Upper lobe of left lung (tissue), 6 donors: ENCODE data around the gene MPRIP. TPM values are rescaled to one million over a fixed set of nuclear protein-coding genes. Genes with fewer than 3 reads are reported as not detected.
"Not testable (repeated sequence)": the region's sequence is repeated elsewhere in the genome, so short reads cannot be mapped to it uniquely, and the experiment has no call there.

Source experiments
- ATAC-seq, 2 donors: fragments of 200-7000 bp; cut with Tn5 transposase; one replicate each; pipeline ENCODE4 v1.9.1; 2022; ENCODE audit warnings: mild to moderate bottlenecking in 2 of 2, moderate library complexity in 2 of 2; ENCODE audit not compliant: low FRiP score in 2 of 2
- DNase-seq, 2 donors: peaks; one replicate each; pipeline ENCODE4 v3.0.0-alpha.2; 2019 to 2020
- H3K27ac ChIP-seq, 4 donors: fragments of 200-600 bp; sonication (generic); one replicate each; pipeline ENCODE4 v1.5.1; 2016 to 2019
- H3K27me3 ChIP-seq, 4 donors: fragments of 200-600 bp; sonication (generic); one replicate each; pipeline ENCODE4 v1.5.1; 2017 to 2019
- H3K36me3 ChIP-seq, 4 donors: fragments of 200-600 bp; sonication (generic); one replicate each; pipeline ENCODE4 v1.5.1; 2016 to 2019
- H3K4me1 ChIP-seq, 4 donors: fragments of 200-600 bp; sonication (generic); one replicate each; pipeline ENCODE4 v1.5.1; 2018 to 2019
- H3K4me3 ChIP-seq, 4 donors: fragments of 200-600 bp; sonication (generic); one replicate each; pipeline ENCODE4 v1.5.1; 2017 to 2019; ENCODE audit warnings: mild to moderate bottlenecking in 2 of 4, moderate library complexity in 1 of 4
- H3K9me3 ChIP-seq, 4 donors: fragments of 200-600 bp; sonication (generic); one replicate each; pipeline ENCODE4 v1.5.1; 2018 to 2019
- EP300 ChIP-seq, 4 donors: sonication (generic); formaldehyde crosslinking; IDR thresholded peaks; one replicate each; pipeline ENCODE4 v1.5.1; 2017; ENCODE audit warnings: antibody characterized with exemption in 4 of 4, control low read depth in 2 of 4
- POLR2A ChIP-seq, 4 donors: fragments of 450-650 bp; IDR thresholded peaks; one replicate each; pipeline ENCODE4 v1.5.1; 2016 to 2017; ENCODE audit warnings: antibody characterized with exemption in 4 of 4, mild to moderate bottlenecking in 2 of 4
- POLR2AphosphoS5 ChIP-seq, 2 donors: sonication (generic); formaldehyde crosslinking; IDR thresholded peaks; one replicate each; pipeline ENCODE4 v1.5.1; 2017; ENCODE audit warnings: antibody characterized with exemption in 2 of 2
- WGBS, 2 donors: methylation state at CpG; one replicate each; pipeline ENCODE4 v1.1.5; 2017 to 2018; 5-methylcytosine and 5-hydroxymethylcytosine counted together
- total RNA-seq, 6 donors: library from RNA; depleted of rRNA in 4 of 6; stranded (reverse); fragments of >200 nt in 4 of 6; gene quantifications; one replicate each; pipeline versions ENCODE4 v1.1.0 to v1.2.1, GENCODE V29; 2016 to 2021
- TF ChIP-seq, protein P1 (sequence below), 6 experiments: fragments of 450-650 bp in 4 of 6; fragments of 200-600 bp in 2 of 6; sonication (generic) in 2 of 6; IDR thresholded peaks; one replicate each; pipeline ENCODE4 v1.5.1; 2016 to 2019; ENCODE audit warnings: antibody characterized with exemption in 6 of 6
- donor health status: DM: no; HTN: no; CAD: no; lungs with moderate emphysema.
- donor health status: DM: no; HTN: yes; CAD: no; lungs with severe emphysema.

The MPRIP gene, protein sequence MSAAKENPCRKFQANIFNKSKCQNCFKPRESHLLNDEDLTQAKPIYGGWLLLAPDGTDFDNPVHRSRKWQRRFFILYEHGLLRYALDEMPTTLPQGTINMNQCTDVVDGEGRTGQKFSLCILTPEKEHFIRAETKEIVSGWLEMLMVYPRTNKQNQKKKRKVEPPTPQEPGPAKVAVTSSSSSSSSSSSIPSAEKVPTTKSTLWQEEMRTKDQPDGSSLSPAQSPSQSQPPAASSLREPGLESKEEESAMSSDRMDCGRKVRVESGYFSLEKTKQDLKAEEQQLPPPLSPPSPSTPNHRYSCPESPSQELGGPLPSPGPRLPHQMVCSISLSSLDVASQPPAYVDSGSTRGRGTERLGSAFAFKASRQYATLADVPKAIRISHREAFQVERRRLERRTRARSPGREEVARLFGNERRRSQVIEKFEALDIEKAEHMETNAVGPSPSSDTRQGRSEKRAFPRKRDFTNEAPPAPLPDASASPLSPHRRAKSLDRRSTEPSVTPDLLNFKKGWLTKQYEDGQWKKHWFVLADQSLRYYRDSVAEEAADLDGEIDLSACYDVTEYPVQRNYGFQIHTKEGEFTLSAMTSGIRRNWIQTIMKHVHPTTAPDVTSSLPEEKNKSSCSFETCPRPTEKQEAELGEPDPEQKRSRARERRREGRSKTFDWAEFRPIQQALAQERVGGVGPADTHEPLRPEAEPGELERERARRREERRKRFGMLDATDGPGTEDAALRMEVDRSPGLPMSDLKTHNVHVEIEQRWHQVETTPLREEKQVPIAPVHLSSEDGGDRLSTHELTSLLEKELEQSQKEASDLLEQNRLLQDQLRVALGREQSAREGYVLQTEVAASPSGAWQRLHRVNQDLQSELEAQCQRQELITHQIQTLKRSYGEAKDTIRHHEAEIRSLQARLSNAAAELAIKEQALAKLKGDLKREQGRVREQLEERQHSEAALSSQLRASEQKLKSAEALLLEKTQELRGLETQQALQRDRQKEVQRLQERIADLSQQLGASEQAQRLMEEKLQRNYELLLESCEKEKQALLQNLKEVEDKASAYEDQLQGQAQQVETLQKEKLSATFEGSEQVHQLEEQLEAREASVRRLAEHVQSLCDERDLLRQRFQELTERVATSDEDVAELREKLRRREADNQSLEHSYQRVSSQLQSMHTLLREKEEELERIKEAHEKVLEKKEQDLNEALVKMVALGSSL (N-terminal part only)
- total RNA-seq = 100 to 1,000 TPM; 201 to 380 (median 285) TPM

GRCh38 chr17:17042384-17042736 lies at the start of gene MPRIP:
Gene MPRIP (plus strand): TSS chr17:17042457. CDS start chr17:17042849, 392 bp downstream.
- no CpG with 5 or more reads among the region's 67 CpGs for WGBS, 2 donors

DNA sequence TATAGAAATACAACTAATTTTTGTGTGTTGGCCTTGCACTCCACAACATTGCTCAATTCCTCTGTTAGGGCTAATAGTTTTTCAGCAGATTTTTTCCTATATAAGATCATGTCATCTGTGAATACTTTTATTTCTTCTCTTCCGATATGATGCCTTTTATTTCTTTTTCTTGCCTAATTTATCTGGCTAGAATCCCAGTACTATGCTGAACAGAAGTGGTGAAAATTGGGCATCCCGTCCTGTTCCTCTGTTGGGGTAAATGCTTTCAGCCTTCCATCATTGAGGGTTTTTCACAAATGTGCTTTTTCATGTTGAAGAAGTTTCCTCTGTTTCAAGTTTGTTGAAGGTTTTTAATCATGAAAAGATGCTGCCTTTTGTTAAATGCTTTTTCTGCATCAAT lies 47.6 kb upstream of the MPRIP start:
- H3K4me3 ChIP-seq = no peak overlapping the region

More at GRCh38 chr17:17042384-17042736, at the start of gene MPRIP:
- H3K27me3 ChIP-seq = no peaks in the 10 kb centered on the region
- H3K4me1 ChIP-seq = peaks cover 42 to 53% (median 48%) of the 10 kb centered on the region in 4 donors
- no peak for TF ChIP-seq EP300 (IDR thresholded peaks at IDR 0.05)
- TF ChIP-seq POLR2AphosphoS5 (IDR thresholded peaks at IDR 0.05) = peak in 1 of 2 donors; percentile 19
- no peak for TF ChIP-seq POLR2A (IDR thresholded peaks at IDR 0.05)
- H3K9me3 ChIP-seq = no peaks in the 10 kb centered on the region
- H3K4me3 ChIP-seq = peak within 1 kb of the TSS; percentile 74 to 83 (median 80)
- ATAC-seq (no peak), DNase-seq (no peak)
- H3K27ac ChIP-seq = peak within 1 kb of the TSS; percentile 84 to 89 (median 86)
- H3K36me3 ChIP-seq = no peaks in the 10 kb centered on the region

GRCh38 chr17:16995930-16996329 lies 46.3 kb upstream of the MPRIP start:
- no peak for DNase-seq
- H3K9me3 ChIP-seq = no peaks in the 10 kb centered on the region
- no peak for ATAC-seq
- H3K27ac ChIP-seq = no peak overlapping the region
- no peaks in the 10 kb centered on the region for H3K36me3 ChIP-seq
- TF ChIP-seq POLR2AphosphoS5 (IDR thresholded peaks at IDR 0.05) (no peak), POLR2A (IDR thresholded peaks at IDR 0.05) (no peak), EP300 (IDR thresholded peaks at IDR 0.05) (no peak)
- TF ChIP-seq, protein P1, sequence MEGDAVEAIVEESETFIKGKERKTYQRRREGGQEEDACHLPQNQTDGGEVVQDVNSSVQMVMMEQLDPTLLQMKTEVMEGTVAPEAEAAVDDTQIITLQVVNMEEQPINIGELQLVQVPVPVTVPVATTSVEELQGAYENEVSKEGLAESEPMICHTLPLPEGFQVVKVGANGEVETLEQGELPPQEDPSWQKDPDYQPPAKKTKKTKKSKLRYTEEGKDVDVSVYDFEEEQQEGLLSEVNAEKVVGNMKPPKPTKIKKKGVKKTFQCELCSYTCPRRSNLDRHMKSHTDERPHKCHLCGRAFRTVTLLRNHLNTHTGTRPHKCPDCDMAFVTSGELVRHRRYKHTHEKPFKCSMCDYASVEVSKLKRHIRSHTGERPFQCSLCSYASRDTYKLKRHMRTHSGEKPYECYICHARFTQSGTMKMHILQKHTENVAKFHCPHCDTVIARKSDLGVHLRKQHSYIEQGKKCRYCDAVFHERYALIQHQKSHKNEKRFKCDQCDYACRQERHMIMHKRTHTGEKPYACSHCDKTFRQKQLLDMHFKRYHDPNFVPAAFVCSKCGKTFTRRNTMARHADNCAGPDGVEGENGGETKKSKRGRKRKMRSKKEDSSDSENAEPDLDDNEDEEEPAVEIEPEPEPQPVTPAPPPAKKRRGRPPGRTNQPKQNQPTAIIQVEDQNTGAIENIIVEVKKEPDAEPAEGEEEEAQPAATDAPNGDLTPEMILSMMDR (IDR thresholded peaks at IDR 0.05) = no peak
- H3K27me3 ChIP-seq = no peaks in the 10 kb centered on the region
- WGBS, 2 donors = 90 to 92% methylated on average over 7 of the region's 7 CpGs
- peaks cover 0 to 6% (median 0%) of the 10 kb centered on the region in 4 donors for H3K4me1 ChIP-seq
- H3K4me3 ChIP-seq = no peak overlapping the region

More for the DNA sequence above, 47.6 kb upstream of the MPRIP start:
- Histone ChIP-seq H3K27ac (no peak overlapping the region), H3K9me3 (no peaks in the 10 kb centered on the region), H3K27me3 (no peaks in the 10 kb centered on the region), H3K36me3 (no peaks in the 10 kb centered on the region), H3K4me1 (peaks cover 0 to 6% (median 0%) of the 10 kb centered on the region in 4 donors)
- 80 to 92% methylated on average over 2 of the region's 2 CpGs for WGBS, 2 donors
- DNase-seq (no peak), ATAC-seq (no peak)
- TF ChIP-seq POLR2A (IDR thresholded peaks at IDR 0.05) (no peak), EP300 (IDR thresholded peaks at IDR 0.05) (no peak), POLR2AphosphoS5 (IDR thresholded peaks at IDR 0.05) (no peak)
- TF ChIP-seq, protein P1 (IDR thresholded peaks at IDR 0.05) = no peak

GRCh38 chr17:16996726-16997125 lies 45.5 kb upstream of the MPRIP start:
- not testable (repeated sequence) for H3K27ac ChIP-seq, H3K4me3 ChIP-seq, H3K36me3 ChIP-seq, H3K9me3 ChIP-seq, H3K27me3 ChIP-seq, DNase-seq, ATAC-seq, H3K4me1 ChIP-seq
- 89 to 93% methylated on average over 11 of the region's 11 CpGs for WGBS, 2 donors

DNA sequence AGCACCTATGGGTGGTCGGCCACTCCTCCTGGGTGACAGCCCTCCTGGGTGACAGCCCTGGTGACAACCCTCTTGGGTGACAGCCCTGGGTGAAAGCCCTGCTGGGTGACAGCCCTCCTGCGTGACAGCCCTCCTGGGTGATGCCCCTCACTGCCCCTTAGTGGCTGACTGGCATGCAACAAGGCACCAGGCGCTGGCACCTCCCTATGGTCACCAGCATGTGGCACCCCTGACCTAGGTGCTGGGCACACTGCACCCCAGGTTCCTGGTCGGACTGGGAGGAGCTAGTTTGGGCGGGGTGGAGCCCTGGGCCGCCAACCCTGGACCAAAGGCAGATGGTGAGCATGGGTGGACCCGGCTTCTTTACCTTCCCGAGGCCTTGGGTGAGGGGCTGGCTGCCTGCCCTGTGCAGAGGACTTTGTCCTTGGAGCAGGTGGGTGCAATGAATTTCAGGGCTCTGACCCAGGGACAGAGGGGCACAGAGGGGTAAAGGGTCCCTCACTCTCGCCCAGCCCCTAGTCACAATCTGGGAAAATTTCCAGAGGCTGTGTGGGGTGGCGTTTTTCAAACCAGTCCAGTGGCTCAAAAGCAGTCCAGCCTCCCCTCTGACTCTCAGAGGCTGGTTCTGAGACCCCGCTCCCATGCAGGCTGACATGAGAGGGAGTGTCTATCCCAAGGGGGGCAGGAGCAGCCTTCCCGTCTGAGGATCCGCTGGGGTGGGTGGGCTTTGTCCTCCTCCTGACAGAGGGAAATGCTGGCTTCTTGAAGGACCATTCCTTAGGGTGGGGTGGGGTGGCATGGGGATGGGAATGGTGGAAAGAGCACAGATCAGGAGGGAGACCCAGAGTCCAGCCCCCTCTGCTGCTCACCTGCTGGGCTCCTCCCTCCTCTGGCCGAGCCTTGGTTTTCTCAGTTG lies 44.5 kb upstream of the MPRIP start:
- ATAC-seq (peak in 1 of 2 donors; percentile 11), DNase-seq (no peak)
- no peak overlapping the region for H3K27ac ChIP-seq
- no peaks in the 10 kb centered on the region for H3K36me3 ChIP-seq
- TF ChIP-seq POLR2AphosphoS5 (IDR thresholded peaks at IDR 0.05) (no peak), POLR2A (IDR thresholded peaks at IDR 0.05) (no peak), EP300 (IDR thresholded peaks at IDR 0.05) (no peak)
- TF ChIP-seq, protein P1 (IDR thresholded peaks at IDR 0.05) = no peak
- 87 to 100% methylated on average over 5 to 13 of the region's 14 CpGs for WGBS, 2 donors
- H3K27me3 ChIP-seq = no peaks in the 10 kb centered on the region
- no peak overlapping the region for H3K4me3 ChIP-seq
- H3K4me1 ChIP-seq = peaks cover 5 to 9% (median 6%) of the 10 kb centered on the region in 4 donors
- no peaks in the 10 kb centered on the region for H3K9me3 ChIP-seq
